Measurements from ENCODE around the gene PANX3. TPM values are rescaled to one million over a fixed set of nuclear protein-coding genes. Genes with fewer than 3 reads are reported as not detected.

The PANX3 gene
- total and polyA plus RNA-seq, 10 of the 15 experiments (the other 5 are each of a cell fraction or from before 2014, with no cell fraction given), result not detected

GRCh38 chr11:124622531-124623451 is 11.6 kb downstream of the PANX3 start, which contains the start of gene TBRG1 (continued):
- TF ChIP-seq BMI1 (IDR thresholded peaks at IDR 0.05; ENCODE audit: borderline replicate concordance) (peak; percentile 28; the same call in 1 of the 2 replicates), ETV6 (conservative IDR thresholded peaks at IDR 0.05 in 1 of 2, IDR thresholded peaks at IDR 0.05 in 1 of 2; ENCODE audit: borderline replicate concordance in 1 of 2, low read depth in 1 of 2) (peak in 1 of 2 experiments; percentile 97; a peak in 2 of 4 replicates)

- 75% methylated on average over 4 of the region's 4 CpGs for WGBS (ENCODE audit: insufficient coverage, insufficient replicate concordance, low lambda C conversion rate, missing lambda C conversion rate)
- intact Hi-C loops (cut with micrococcal nuclease; ENCODE audit: unreplicated experiment), result no loop called here
- RAD21 ChIA-PET (ENCODE audit: unreplicated experiment), result no interaction called here
Measured at GRCh38 chr11:124623861-124624525, 12.8 kb downstream of the PANX3 start.

More at GRCh38 chr11:124623861-124624525, 12.8 kb downstream of the PANX3 start:
- no peak overlapping the region for H3K27ac ChIP-seq (ENCODE audit: control insufficient read depth, insufficient read depth)
- TF ChIP-seq, protein P1, sequence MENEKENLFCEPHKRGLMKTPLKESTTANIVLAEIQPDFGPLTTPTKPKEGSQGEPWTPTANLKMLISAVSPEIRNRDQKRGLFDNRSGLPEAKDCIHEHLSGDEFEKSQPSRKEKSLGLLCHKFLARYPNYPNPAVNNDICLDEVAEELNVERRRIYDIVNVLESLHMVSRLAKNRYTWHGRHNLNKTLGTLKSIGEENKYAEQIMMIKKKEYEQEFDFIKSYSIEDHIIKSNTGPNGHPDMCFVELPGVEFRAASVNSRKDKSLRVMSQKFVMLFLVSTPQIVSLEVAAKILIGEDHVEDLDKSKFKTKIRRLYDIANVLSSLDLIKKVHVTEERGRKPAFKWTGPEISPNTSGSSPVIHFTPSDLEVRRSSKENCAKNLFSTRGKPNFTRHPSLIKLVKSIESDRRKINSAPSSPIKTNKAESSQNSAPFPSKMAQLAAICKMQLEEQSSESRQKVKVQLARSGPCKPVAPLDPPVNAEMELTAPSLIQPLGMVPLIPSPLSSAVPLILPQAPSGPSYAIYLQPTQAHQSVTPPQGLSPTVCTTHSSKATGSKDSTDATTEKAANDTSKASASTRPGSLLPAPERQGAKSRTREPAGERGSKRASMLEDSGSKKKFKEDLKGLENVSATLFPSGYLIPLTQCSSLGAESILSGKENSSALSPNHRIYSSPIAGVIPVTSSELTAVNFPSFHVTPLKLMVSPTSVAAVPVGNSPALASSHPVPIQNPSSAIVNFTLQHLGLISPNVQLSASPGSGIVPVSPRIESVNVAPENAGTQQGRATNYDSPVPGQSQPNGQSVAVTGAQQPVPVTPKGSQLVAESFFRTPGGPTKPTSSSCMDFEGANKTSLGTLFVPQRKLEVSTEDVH (IDR thresholded peaks at IDR 0.05; ENCODE audit: low read depth, partially characterized antibody), result no peak
- TF ChIP-seq ZNF384 (IDR thresholded peaks at IDR 0.05; ENCODE audit: borderline replicate concordance, low read depth, low read length), result no peak
- TF ChIP-seq, protein P2, sequence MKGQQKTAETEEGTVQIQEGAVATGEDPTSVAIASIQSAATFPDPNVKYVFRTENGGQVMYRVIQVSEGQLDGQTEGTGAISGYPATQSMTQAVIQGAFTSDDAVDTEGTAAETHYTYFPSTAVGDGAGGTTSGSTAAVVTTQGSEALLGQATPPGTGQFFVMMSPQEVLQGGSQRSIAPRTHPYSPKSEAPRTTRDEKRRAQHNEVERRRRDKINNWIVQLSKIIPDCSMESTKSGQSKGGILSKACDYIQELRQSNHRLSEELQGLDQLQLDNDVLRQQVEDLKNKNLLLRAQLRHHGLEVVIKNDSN (IDR thresholded peaks at IDR 0.05; ENCODE audit: borderline replicate concordance, extremely low read length, insufficient read depth, low read depth, low read length), result no peak
- TF ChIP-seq MXI1 (IDR thresholded peaks at IDR 0.05; ENCODE audit: low read depth, low read length), result no peak
- TF ChIP-seq SMAD5 (IDR thresholded peaks at IDR 0.05; ENCODE audit: low read depth), result no peak
- CTCF ChIA-PET, result interaction anchor here (0.7 to 3.1 kb wide), 6 partner anchors 10 to 222 kb away, joined by 3 to 14 read pairs (median 4); no protein-coding TSS in a partner anchor
- no peaks in the 10 kb centered on the region for H3K9me3 ChIP-seq (replicated peaks; ENCODE audit: control insufficient read depth, insufficient read depth, low read length)
- H3K4me1 ChIP-seq (ENCODE audit: control insufficient read depth, insufficient read depth, low read length), result no peaks in the 10 kb centered on the region
- POLR2A ChIA-PET, result interaction anchor here (0.6 to 1.0 kb wide), 2 partner anchors 50 to 179 kb away, joined by 3 to 5 read pairs; partner anchors contain the start of gene SPA17
- FAIRE-seq (no peak), ATAC-seq (no peak), DNase-seq (ENCODE audit: low read depth, low spot score) (no peak)
- H2AFZ ChIP-seq (ENCODE audit: control insufficient read depth, low read depth, low read length), result no peak overlapping the region
- H3K9ac ChIP-seq (ENCODE audit: control insufficient read depth, insufficient read depth, low read length), result peak overlapping the region; percentile 85
- peak overlapping the region; percentile 95 for H3K4me3 ChIP-seq
- BruUV-seq (replicated peaks), result no TSS peak
- in situ Hi-C loops (cut with MboI), result no loop called here
- peaks cover 2 to 15% of the 10 kb centered on the region in 2 experiments; a peak in 3 of 4 replicates for H3K36me3 ChIP-seq (ENCODE audit: control insufficient read depth in 2 of 2, insufficient read depth in 2 of 2, low read length in 1 of 2)
- SMC1A ChIA-PET (ENCODE audit: uncharacterized antibody, unreplicated experiment), result interaction anchor here (1.2 to 1.9 kb wide), 3 partner anchors 16 to 101 kb away, joined by 4 to 5 read pairs (median 5); no protein-coding TSS in a partner anchor
- H3K4me2 ChIP-seq (ENCODE audit: control insufficient read depth, insufficient read depth), result peak overlapping the region; percentile 96
- peaks cover 21% of the 10 kb centered on the region for H3K79me2 ChIP-seq (ENCODE audit: control insufficient read depth, insufficient read depth, low read length)
- no peaks in the 10 kb centered on the region for H3K27me3 ChIP-seq (replicated peaks in 1 of 2; ENCODE audit: control insufficient read depth in 2 of 2, insufficient read depth in 2 of 2, low read length in 1 of 2)
- H4K20me1 ChIP-seq (ENCODE audit: control insufficient read depth, insufficient read depth), result no peaks in the 10 kb centered on the region

Data from GM12878 (cell line).